GM12891 (cell line): ENCODE results near the gene BTBD9.

Source experiments
- PAX5 ChIP-seq: IDR thresholded peaks from 2 replicates; pipeline ENCODE4 v1.6.1; 2011; ENCODE audit warnings: low read length, moderate library complexity, mild to moderate bottlenecking; ENCODE audit not compliant: insufficient read depth, severe bottlenecking
- POLR2A ChIP-seq: IDR thresholded peaks from 2 replicates; pipeline ENCODE4 v1.6.1; 2011; ENCODE audit warnings: low read depth, low read length, control low read depth
- POLR2AphosphoS5 ChIP-seq: IDR thresholded peaks from 2 replicates; pipeline ENCODE4 v1.6.1; 2011; ENCODE audit warnings: low read depth, low read length, control low read depth
- POU2F2 ChIP-seq: IDR thresholded peaks from 2 replicates; pipeline ENCODE4 v1.6.1; 2011; ENCODE audit warnings: low read depth, mild to moderate bottlenecking, control low read depth, low read length, moderate library complexity
- SPI1 ChIP-seq: IDR thresholded peaks from 2 replicates; pipeline ENCODE4 v1.6.1; 2011; ENCODE audit warnings: low read depth, low read length, control low read depth
- TAF1 ChIP-seq: IDR thresholded peaks from 2 replicates; pipeline ENCODE4 v1.6.1; 2011; ENCODE audit warnings: low read depth, low read length, control low read depth

GRCh38 chr6:38617856-38618255 is 21.9 kb downstream of the BTBD9 start:
- TF ChIP-seq PAX5 (no peak), POLR2AphosphoS5 (no peak), POU2F2 (no peak), TAF1 (no peak), POLR2A (no peak), SPI1 (no peak)
